ENCODE results near the gene TMEM106C.

TMEM106C gene, protein sequence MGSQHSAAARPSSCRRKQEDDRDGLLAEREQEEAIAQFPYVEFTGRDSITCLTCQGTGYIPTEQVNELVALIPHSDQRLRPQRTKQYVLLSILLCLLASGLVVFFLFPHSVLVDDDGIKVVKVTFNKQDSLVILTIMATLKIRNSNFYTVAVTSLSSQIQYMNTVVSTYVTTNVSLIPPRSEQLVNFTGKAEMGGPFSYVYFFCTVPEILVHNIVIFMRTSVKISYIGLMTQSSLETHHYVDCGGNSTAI

DNA sequence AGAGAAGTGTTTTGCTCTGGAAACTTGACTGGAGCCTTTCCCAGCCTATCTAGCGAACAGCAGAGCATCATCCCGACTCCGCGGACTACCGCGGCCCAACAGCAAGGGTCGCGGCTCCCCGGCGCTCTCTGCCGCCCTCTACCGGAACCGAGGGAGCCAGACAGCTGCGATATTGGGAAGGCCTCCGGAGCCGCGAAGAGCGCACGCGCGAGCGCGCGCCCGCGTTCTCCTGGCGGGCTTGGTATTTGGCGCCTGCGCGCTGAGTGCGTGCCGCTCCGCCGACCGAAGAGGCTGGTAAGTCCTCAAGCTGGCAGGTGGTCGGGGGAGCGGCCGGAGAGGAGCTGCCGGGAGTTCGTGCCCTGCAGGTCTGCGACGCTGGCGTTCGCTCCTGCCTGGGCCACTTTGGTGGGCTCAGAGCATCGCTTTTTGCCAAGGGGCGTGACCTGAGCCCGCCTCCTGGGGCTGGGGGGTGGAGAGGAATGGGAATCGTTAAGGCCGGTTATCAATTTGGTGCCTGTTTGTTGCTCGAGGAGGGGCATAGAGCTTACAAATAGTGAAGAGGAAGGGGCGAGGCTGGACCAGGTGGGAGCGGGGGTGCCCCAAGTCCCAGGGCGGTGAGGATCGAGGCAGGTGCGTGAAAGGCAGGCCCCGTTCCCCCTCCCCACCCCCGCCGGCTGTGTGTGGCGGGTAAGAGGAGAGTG lies at the start of gene TMEM106C:
Gene TMEM106C (plus strand): TSS at position 257 of the 701 bp plus-strand sequence. CDS start 641 bp downstream, outside the sequence.
- DNase-seq, result peak; percentile 81 to 86

DNA sequence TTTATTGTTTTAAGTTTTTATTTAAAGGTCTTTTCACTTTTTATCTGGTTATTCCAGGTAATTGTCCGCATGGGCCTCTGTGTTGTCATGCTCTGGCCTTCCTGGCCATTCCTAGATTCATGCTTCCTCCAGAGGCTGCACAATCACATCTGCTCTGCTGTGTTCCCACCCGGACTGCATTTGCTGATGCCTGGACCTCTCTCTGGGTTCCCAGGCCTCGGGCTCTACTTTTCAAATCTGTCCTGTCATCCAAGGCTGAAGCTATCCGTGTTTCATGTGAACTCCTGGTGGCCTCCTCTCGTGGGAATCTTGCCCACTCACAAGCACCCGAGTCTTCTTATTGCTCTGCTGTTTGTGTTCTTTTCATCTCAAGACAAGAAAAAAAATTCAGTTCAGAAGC lies 42.5 kb upstream of the TMEM106C start:
- no peak for DNase-seq

GRCh38 chr12:47921907-47922306 lies 41.5 kb upstream of the TMEM106C start:
- DNase-seq, result no peak

GRCh38 chr12:47927346-47927745 lies 36.0 kb upstream of the TMEM106C start:
- no peak for DNase-seq

DNA sequence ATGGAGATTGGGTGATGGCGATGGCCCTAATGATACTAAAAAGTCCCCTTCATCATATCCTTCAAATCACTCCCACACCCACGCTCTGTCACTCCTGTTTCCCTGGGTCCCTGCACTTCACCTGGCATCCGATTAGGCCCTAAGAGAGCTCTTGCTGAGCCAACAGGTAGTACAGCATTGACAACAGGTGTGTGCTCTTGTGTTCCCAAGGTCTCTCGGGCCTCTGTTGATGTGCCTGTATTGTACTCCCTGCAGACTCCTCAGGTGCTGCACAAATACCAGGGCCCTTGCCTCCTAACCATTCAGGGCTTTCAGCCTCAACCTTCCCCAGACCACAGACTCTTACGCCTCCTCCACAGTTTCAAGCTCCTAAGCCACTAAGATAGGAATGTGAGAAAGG lies 32.8 kb upstream of the TMEM106C start:
- DNase-seq, result no peak

DNA sequence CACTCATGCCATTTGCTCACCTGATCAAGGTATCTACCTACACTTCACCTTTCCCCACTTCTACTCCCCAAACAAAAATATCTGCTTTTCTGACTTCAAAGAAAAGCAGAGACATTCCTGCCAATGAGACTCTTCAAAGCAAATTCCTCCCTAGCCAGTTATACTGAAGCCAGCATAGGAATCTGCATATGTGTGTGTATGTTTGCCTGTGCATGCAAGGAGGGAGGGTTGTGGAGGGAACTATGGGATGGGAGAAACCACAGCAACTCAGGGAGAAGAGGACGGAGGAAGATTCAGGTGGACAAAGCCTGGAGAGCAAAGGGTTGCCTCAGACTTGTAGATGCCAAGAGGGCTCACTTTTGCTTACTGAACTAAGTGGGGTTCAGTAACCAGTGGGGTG lies 32.2 kb upstream of the TMEM106C start:
- DNase-seq, result no peak

- DNase-seq, result no peak
Measured at GRCh38 chr12:47935184-47935583, 28.2 kb upstream of the TMEM106C start.

GRCh38 chr12:47938093-47938492 lies 25.3 kb upstream of the TMEM106C start:
- DNase-seq, result no peak

DNA sequence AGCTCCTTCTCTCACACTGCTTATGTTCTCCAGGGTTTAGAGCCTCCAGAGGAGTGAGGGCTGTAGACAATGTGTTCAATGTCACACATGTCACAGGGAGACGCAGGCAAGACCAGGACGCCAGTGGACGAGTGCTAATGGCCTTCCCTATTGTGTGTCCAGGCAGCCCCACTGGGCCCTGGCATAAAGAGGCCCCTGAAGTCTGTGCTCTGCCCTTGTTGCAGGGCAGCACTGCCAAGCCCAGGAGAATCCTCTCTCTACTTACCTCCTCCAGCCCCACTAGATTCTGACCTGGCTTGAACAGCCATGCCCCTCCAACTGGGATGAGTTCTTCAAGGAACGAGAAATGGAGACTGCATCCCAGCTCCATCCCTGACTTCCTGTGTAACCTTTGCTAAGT lies 24.8 kb upstream of the TMEM106C start:
- DNase-seq, result no peak

DNA sequence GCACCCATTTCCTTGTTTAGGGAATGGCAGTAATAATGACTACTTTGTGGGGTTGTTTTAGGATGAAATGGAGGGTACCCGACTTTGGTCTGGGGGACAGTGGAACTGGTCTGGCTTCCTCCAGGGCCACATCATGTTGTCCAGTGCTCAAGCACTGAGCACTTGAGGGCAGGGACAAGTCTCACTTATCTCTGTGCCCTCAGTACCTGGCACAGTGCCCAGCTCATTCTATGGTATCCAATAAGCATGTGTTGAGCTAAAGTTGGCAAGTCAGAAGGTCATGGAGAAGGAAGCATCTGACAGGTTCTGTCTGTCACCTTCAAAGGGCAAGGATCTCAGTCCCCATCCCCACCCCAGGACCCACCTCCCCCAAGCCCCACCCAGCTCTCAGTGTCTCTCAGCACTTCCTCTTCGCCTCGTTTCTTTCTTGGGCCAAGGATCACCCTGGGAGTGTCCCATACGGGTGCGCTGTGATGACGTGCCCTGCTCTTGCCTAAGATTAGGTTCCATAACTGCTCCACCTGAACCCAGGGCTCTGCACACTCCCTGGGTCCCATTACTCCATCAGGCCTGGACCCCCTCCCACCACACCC lies 24.3 kb upstream of the TMEM106C start:
- no peak for DNase-seq

DNA sequence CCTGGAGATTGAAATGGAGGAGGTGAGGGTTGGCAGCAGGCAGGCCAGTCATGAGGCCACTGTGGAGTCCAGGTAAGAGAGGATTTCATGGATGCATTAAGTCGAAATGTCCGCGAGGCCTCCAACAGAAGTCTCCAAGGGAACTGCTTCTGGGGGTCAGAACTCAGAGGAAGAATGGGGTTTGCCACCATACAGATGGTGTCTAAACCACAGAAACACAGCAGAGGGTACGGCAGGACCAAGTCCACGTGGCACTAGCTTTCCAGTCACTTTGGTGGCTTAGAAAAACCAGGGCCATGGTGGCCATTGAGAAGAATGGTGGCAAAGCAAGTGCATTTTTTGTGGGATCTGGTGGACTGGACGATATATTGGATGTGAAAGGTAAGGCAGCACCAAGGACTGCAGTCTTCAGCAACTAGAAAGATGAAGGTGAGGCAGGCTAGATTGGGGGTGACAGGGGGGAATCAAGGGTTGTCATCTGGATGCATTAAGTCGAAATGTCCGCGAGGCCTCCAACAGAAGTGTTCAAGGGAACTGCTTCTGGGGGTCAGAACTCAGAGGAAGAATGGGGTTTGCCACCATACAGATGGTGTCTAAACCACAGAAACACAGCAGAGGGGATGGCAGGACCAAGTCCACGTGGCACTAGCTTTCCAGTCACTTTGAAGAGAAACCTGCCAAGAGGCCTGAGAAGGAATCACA lies 22.5 kb upstream of the TMEM106C start:
- no peak for DNase-seq

DNA sequence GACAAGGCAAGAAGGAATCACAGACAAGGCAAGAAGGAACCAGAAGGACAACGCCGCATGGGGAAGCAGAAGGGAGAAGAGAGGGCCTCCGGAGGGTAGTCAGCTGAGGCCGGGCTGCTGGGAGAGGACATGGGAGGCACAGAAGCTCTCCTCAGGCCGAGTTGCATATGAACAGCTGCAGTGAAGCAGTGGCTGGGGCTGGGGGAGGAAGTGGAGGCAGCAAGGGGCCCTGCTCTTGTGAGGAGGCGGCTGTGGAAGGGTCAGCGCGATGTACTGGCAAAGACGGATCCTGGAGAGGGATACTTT lies 22.0 kb upstream of the TMEM106C start:
- DNase-seq, result no peak

DNA sequence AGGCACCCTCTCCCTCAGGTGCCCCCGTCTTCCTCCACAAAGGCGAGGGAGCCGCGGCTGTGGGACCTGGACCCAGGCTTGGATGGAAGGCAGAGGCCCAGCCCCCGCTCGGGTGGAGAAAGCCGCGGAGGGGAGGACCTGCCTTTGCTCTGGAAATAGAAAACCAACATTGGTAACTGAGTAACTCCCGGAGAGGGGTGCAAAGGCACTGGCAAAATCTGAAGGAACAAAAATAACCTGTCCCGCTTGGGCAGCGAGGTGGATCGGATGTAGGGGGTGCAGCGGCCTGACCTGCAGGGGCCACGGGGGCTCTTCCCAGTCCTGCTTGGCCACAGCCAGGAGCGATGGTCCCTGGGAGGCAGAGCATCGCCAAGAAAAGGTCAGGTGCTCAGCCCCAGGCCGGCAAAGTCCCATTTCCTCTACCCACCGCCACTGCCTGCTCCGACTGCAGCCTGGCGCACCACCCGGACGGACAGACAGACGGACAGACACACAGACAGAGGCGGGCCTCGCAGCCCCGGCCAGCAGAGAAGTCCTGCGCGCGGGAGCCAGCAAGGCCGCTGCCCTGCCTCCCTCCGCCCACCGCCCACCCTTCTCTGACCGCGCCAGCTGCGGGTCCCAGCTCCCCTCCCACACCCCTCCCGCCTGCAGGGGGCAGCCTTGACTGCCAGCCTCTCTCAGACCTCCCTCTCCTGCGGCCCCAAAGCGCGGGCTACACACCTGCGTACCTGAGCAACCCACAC lies 21.4 kb upstream of the TMEM106C start:
- no peak for DNase-seq

GRCh38 chr12:47942614-47943225 lies 20.7 kb upstream of the TMEM106C start:
- no peak for DNase-seq

GRCh38 chr12:47943623-47944340 lies 19.6 kb upstream of the TMEM106C start:
- no peak for DNase-seq

DNA sequence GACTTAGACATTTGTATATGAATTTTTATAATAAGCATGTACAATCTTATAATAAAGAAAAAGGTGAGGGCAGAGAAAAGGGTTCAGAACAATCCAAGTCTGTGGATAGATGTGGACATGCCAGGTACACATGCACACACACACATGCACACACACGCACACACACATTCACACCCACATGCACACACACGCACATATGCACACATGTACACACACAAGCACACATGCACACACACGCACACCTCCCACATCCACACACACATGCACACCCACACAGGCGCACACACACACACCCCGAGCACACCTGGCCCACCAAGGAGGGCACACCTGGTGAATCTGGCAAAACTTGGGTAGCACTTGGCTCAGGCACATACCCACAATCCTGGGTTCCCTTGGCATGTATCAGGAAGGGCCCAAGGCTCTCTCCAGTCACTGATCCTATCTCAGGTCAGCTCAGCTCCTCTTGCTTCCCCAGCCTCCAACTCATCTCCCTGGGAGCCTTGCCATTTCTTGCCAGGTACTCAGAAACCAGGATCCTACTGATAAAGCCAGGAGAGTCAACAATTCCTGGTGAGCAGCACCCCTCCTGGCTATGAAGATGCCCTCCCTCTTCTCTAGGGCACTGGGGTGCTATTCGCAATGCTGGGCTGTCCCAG lies 18.6 kb upstream of the TMEM106C start:
- DNase-seq, result no peak

DNA sequence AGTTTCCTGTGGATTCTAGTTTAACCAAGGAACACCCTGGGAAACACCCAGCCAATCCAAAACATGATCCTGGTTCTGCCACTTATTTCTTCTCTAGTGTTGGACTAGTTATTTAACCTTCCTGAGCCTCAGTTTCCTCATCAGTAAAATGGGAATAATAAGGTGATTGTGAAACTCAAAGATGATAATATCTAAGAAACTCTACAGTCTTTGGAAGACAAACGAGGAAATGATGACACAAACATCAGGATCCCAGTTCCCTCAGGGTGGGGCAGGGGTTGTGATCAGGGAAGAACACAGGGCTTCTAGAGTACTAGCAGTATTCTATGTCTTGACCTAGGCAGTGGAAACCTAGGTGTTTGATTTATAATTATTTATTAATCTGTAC lies 18.1 kb upstream of the TMEM106C start:
- no peak for DNase-seq

DNA sequence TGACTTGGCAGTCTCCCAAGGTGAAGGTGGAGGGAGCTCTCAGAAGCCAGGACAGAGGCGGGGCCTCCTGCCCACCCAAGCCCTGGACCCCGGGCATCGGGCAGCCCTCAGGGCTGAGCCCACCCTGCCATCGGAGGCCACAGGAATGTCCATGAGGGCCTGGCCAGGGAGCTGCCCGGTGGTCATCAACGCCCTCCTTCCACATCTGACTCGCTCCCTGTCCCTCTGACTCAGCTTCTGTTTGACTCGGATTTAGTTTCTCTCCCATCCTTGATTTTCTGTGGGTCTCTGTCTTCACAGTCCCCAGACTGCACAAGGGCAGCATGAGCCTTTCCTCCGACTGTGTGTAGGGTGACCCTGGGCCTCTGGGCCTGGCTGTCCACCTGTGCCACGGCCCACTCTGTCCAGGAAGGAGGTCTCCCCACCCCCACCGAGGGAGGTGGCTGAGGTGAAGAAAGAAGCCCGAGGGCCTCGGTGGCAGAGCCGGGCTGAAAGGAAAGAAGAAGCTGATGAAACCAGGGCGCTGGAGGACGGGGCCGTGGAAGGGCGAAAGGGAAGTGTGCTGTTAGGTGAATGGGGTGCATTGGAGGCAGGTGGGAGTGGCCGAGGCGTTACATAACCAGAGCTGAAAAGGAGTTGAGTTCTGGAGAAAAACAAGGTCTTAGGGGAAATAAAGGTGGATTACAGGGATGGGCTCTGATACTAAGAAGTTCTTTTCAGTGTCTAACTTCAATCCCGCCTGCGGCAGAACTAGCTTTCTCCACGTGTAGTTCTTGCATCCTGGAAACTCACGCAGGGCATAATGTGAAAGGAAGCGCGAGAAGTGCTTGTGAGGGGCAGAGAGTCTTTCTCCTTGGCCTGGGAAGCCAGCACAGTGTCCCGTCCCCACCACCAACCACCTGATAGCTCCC lies 16.7 kb upstream of the TMEM106C start:
- DNase-seq, result peak; percentile 84 to 87

GRCh38 chr12:47947341-47947740 lies 16.1 kb upstream of the TMEM106C start:
- DNase-seq, result no peak
